H1 (cell line): ENCODE results near the gene MCFD2. TPM values are rescaled to one million over a fixed set of nuclear protein-coding genes. Genes with fewer than 3 reads are reported as not detected.

Experiments used
- CTCF ChIA-PET: fragments of 300-600 bp; sonication (Branson Sonifier 250); formaldehyde crosslinking; loops from one replicate; lab custom pipeline; 2021; ENCODE audit not compliant: partially characterized antibody; lab: Charles Lee
- POLR2A ChIA-PET: fragments of 300-600 bp; sonication (Branson Sonifier 250); formaldehyde crosslinking; loops from one replicate; lab custom pipeline; 2021; ENCODE audit warnings: inconsistent platforms; ENCODE audit not compliant: partially characterized antibody; lab: Charles Lee
- DNase-seq, 2 experiments: peaks; one replicate each; pipeline versions ENCODE4 v3.0.0 to v3.0.0-alpha.2; 2010 to 2022; ENCODE audit warnings: low spot score in 2 of 2, low read depth in 1 of 2, mixed read lengths in 1 of 2
- FAIRE-seq: peaks from 2 replicates; lab custom pipeline; 2011; peaks lifted over from hg19 to GRCh38; lab: Jason Lieb, UNC
- H2AFZ ChIP-seq: 2 replicates; pipeline ENCODE4 v1.8.1; 2012; ENCODE audit warnings: low read length, inconsistent platforms
- H2AK5ac ChIP-seq: 2 replicates; pipeline ENCODE4 v1.6.1; 2013; ENCODE audit warnings: low read depth, low read length
- H2BK120ac ChIP-seq: replicated peaks from 2 replicates; pipeline ENCODE3; 2013; ENCODE audit warnings: low read depth, low read length, inconsistent platforms
- H2BK12ac ChIP-seq: 2 replicates; pipeline ENCODE4 v1.6.1; 2013; ENCODE audit warnings: low read depth, low read length
- H2BK15ac ChIP-seq: 2 replicates; pipeline ENCODE4 v1.6.1; 2013; ENCODE audit warnings: low read length
- H2BK20ac ChIP-seq: 2 replicates; pipeline ENCODE4 v1.6.1; 2013; ENCODE audit warnings: low read length
- H2BK5ac ChIP-seq: 2 replicates; pipeline ENCODE4 v1.6.1; 2013; ENCODE audit warnings: low read depth, low read length
- H3K14ac ChIP-seq: 2 replicates; pipeline ENCODE4 v1.6.1; 2013; ENCODE audit warnings: inconsistent platforms; ENCODE audit not compliant: insufficient read length
- H3K18ac ChIP-seq: 2 replicates; pipeline ENCODE4 v1.6.1; 2013; ENCODE audit warnings: low read length; ENCODE audit errors: extremely low read depth
- H3K23ac ChIP-seq: 2 replicates; pipeline ENCODE4 v1.6.1; 2013; ENCODE audit warnings: inconsistent platforms; ENCODE audit not compliant: insufficient read length
- H3K23me2 ChIP-seq: 2 replicates; pipeline ENCODE4 v1.6.1; 2013; ENCODE audit warnings: low read depth, low read length
- H3K27ac ChIP-seq: 2 replicates; pipeline ENCODE4 v1.6.1; 2011; ENCODE audit warnings: low read depth, low read length, inconsistent platforms
- H3K27me3 ChIP-seq, 4 experiments: replicated peaks in 1 of 4; 1 replicate in 1 of 4; 2 replicates in 3 of 4; pipeline versions ENCODE4 v1.6.1 to v1.8.1; 2011 to 2013; ENCODE audit warnings: low read length in 3 of 4, mild to moderate bottlenecking in 3 of 4, inconsistent platforms in 2 of 4, mixed read lengths in 2 of 4, moderate library complexity in 1 of 4; ENCODE audit not compliant: control insufficient read depth in 3 of 4, insufficient read depth in 3 of 4; ENCODE audit errors: extremely low read depth in 1 of 4
- H3K36me3 ChIP-seq, 4 experiments: 2 replicates each; pipeline versions ENCODE4 v1.6.1 to v1.8.1; 2011 to 2013; ENCODE audit warnings: mild to moderate bottlenecking in 4 of 4, low read length in 3 of 4, moderate library complexity in 2 of 4, control low read depth in 1 of 4, inconsistent platforms in 1 of 4; ENCODE audit not compliant: insufficient read depth in 4 of 4, control insufficient read depth in 2 of 4
- H3K4ac ChIP-seq: replicated peaks from 2 replicates; pipeline ENCODE3; 2013; ENCODE audit warnings: low read length, low read depth, mixed read lengths, inconsistent platforms; ENCODE audit not compliant: insufficient read length
- H3K4me1 ChIP-seq, 4 experiments: replicated peaks in 1 of 4; 1 replicate in 1 of 4; 2 replicates in 3 of 4; pipeline versions ENCODE4 v1.6.1 to v1.8.1; 2011 to 2013; ENCODE audit warnings: low read length in 3 of 4, inconsistent platforms in 2 of 4, mixed read lengths in 1 of 4; ENCODE audit not compliant: insufficient read depth in 4 of 4, control insufficient read depth in 3 of 4
- H3K4me2 ChIP-seq, 2 experiments: 2 replicates each; pipeline versions ENCODE4 v1.6.1 to v1.8.1; 2011 to 2013; ENCODE audit warnings: low read depth in 2 of 2, low read length in 2 of 2, control low read depth in 1 of 2, inconsistent platforms in 1 of 2, mild to moderate bottlenecking in 1 of 2; ENCODE audit not compliant: insufficient read depth in 1 of 2
- H3K4me3 ChIP-seq, 4 experiments: fragments of 200-600, 300-600 bp in 1 of 4; sonication (generic), shearing (Covaris generic), sonication (Bioruptor Twin) in 1 of 4; 2 replicates each; pipeline versions ENCODE4 v1.5.1 to v1.8.1; 2011 to 2016; ENCODE audit warnings: low read length in 4 of 4, low read depth in 3 of 4, control low read depth in 2 of 4, inconsistent platforms in 2 of 4, mild to moderate bottlenecking in 2 of 4, mixed read lengths in 1 of 4, moderate library complexity in 1 of 4; ENCODE audit not compliant: insufficient read depth in 2 of 4; ENCODE audit errors: extremely low read depth in 1 of 4
- H3K56ac ChIP-seq: replicated peaks from 2 replicates; pipeline ENCODE3; 2013; ENCODE audit warnings: low read depth, mild to moderate bottlenecking, mixed read lengths, low read length, inconsistent platforms; ENCODE audit not compliant: insufficient read length
- H3K79me1 ChIP-seq: 2 replicates; pipeline ENCODE4 v1.6.1; 2013; ENCODE audit warnings: low read depth, low read length, control low read depth
- H3K79me2 ChIP-seq, 2 experiments: 2 replicates each; pipeline versions ENCODE4 v1.6.1 to v1.8.1; 2012 to 2013; ENCODE audit warnings: low read length in 2 of 2, mild to moderate bottlenecking in 2 of 2, inconsistent platforms in 1 of 2; ENCODE audit not compliant: insufficient read depth in 2 of 2, control insufficient read depth in 1 of 2
- H3K9ac ChIP-seq, 4 experiments: replicated peaks in 1 of 4; 1 replicate in 1 of 4; 2 replicates in 3 of 4; pipeline versions ENCODE4 v1.6.1 to v1.8.1; 2011 to 2013; ENCODE audit warnings: low read depth in 3 of 4, low read length in 3 of 4, control low read depth in 2 of 4, mild to moderate bottlenecking in 2 of 4, moderate library complexity in 2 of 4, inconsistent platforms in 1 of 4; ENCODE audit errors: extremely low read depth in 1 of 4
- H3K9me3 ChIP-seq, 2 experiments: 2 replicates each; pipeline versions ENCODE4 v1.6.1 to v1.8.1; 2012 to 2013; ENCODE audit warnings: mild to moderate bottlenecking in 2 of 2, moderate library complexity in 2 of 2, control low read depth in 1 of 2, inconsistent platforms in 1 of 2, low read depth in 1 of 2, low read length in 1 of 2, mixed read lengths in 1 of 2; ENCODE audit not compliant: insufficient read depth in 2 of 2
- H4K20me1 ChIP-seq, 2 experiments: replicated peaks in 1 of 2; 2 replicates each; pipeline versions ENCODE3 to v1.8.1; 2011 to 2013; ENCODE audit warnings: inconsistent platforms in 2 of 2, low read length in 2 of 2, mild to moderate bottlenecking in 1 of 2; ENCODE audit not compliant: insufficient read depth in 2 of 2, control insufficient read depth in 1 of 2
- H4K5ac ChIP-seq: 2 replicates; pipeline ENCODE4 v1.6.1; 2013; ENCODE audit warnings: low read length, low read depth, mixed read lengths, inconsistent platforms; ENCODE audit not compliant: insufficient read length
- H4K8ac ChIP-seq: 2 replicates; pipeline ENCODE4 v1.8.0; 2013; ENCODE audit warnings: mild to moderate bottlenecking, moderate library complexity, low read length, inconsistent platforms; ENCODE audit not compliant: insufficient read depth; ENCODE audit errors: extremely low read depth
- H4K91ac ChIP-seq: replicated peaks from 2 replicates; pipeline ENCODE3; 2013; ENCODE audit warnings: low read length, mixed read lengths, inconsistent platforms; ENCODE audit not compliant: insufficient read length
- CEBPB ChIP-seq: IDR thresholded peaks from 2 replicates; pipeline ENCODE4 v1.6.1; 2012; ENCODE audit warnings: low read depth, low read length
- RFX5 ChIP-seq: IDR thresholded peaks from 2 replicates; pipeline ENCODE4 v1.6.1; 2011; ENCODE audit warnings: low read depth, low read length, improper control_type of control experiment, borderline replicate concordance
- RXRA ChIP-seq: IDR thresholded peaks from 2 replicates; pipeline ENCODE4 v1.6.1; 2011; ENCODE audit warnings: low read depth, mild to moderate bottlenecking, low read length, moderate library complexity; ENCODE audit not compliant: insufficient read depth
- TEAD4 ChIP-seq: IDR thresholded peaks from 2 replicates; pipeline ENCODE4 v1.6.1; 2012; ENCODE audit warnings: low read depth, low read length, inconsistent platforms, mixed read lengths
- WGBS, 2 experiments: shearing (Covaris generic) in 1 of 2; methylation state at CpG; one replicate each; pipeline versions ENCODE4 v1.1.6 to v1.1.7; 2013 to 2015; ENCODE audit warnings: low lambda C conversion rate in 2 of 2, mixed read lengths in 2 of 2, inconsistent platforms in 1 of 2, low coverage in 1 of 2, missing lambda C conversion rate in 1 of 2; ENCODE audit not compliant: insufficient replicate concordance in 2 of 2, insufficient coverage in 1 of 2, insufficient read length in 1 of 2; ENCODE audit errors: extremely low coverage in 1 of 2, missing lambda C conversion rate in 1 of 2; 5-methylcytosine and 5-hydroxymethylcytosine counted together
- polyA plus RNA-seq, 7 experiments: library from polyadenylated mRNA; depleted of rRNA in 3 of 7; stranded (reverse) in 5 of 7; unstranded in 2 of 7; fragments of >200 nt in 5 of 7; fragments of 200-250 nt in 2 of 7; gene quantifications; 1 replicate in 5 of 7; 2 replicates in 1 of 7; 4 replicates in 1 of 7; pipeline versions ENCODE4 v1.2.1 to v1.2.3, GENCODE V29; 2011 to 2013; ENCODE audit warnings: missing spikeins in 2 of 7, mixed read lengths in 2 of 7
- total RNA-seq: library from RNA; stranded (reverse); fragmentation: NEBNext Ultra II Directional; extraction: Animal tissue kit (Norgen Biotek cat#: 25700); gene quantifications from 2 replicates; pipeline ENCODE4 v1.2.1, GENCODE V29; 2021

The MCFD2 gene
- total and polyA plus RNA-seq, 2 of the 8 experiments (the other 6 are each of a cell fraction or from before 2014, with no cell fraction given) = 35.2 to 76.2 TPM

GRCh38 chr2:46924608-46925007 lies 9.0 kb upstream of the MCFD2 start:
- Histone ChIP-seq H2BK20ac (no peak overlapping the region), H2AK5ac (no peak overlapping the region), H2BK120ac (no peak overlapping the region), H2BK12ac (no peak overlapping the region), H3K9me3 (peaks cover 6 to 12% of the 10 kb centered on the region in 2 experiments; a peak in 3 of 4 replicates), H3K23ac (no peak overlapping the region), H3K14ac (no peak overlapping the region), H4K20me1 (no peaks in the 10 kb centered on the region), H3K36me3 (peaks cover 0 to 3% (median 0%) of the 10 kb centered on the region in 4 experiments; a peak in 1 of 8 replicates), H3K4me1 (no peaks in the 10 kb centered on the region; a peak in 1 of 7 replicates), H4K5ac (no peak overlapping the region), H2BK15ac (no peak overlapping the region), H3K27ac (no peak overlapping the region), H3K79me1 (no peaks in the 10 kb centered on the region), H3K79me2 (0 out of 4 replicates have a peak, but pooled peaks cover 0 to 3% of the 10 kb centered on the region in 2 experiments), H3K18ac (no peak overlapping the region), H4K91ac (no peak overlapping the region), H3K4me2 (no peak overlapping the region), H3K4me3 (no peak overlapping the region), H3K4ac (no peak overlapping the region), H4K8ac (no peak overlapping the region; the same call in 1 of the 2 replicates), H3K56ac (no peak overlapping the region), H2AFZ (no peak overlapping the region), H3K23me2 (no peaks in the 10 kb centered on the region), H3K27me3 (no peaks in the 10 kb centered on the region), H2BK5ac (no peak overlapping the region), H3K9ac (no peak overlapping the region)
- TF ChIP-seq RFX5 = no peak
- no peak for TF ChIP-seq TEAD4
- TF ChIP-seq CEBPB = no peak
- TF ChIP-seq RXRA = no peak
- 92% methylated on average over 5 of the region's 5 CpGs; no CpG with 5 or more reads in 1 of the 2 experiments for WGBS, 2 experiments
- FAIRE-seq = no peak
- DNase-seq = no peak
- ChIA-PET CTCF (interaction anchor here (0.6 to 1.5 kb wide), 4 partner anchors 214 to 464 kb away, joined by 3 to 4 read pairs (median 3); no protein-coding TSS in a partner anchor), POLR2A (interaction anchor here (0.6 to 1.4 kb wide), 4 partner anchors 8 to 398 kb away, joined by 3 to 4 read pairs (median 4); no protein-coding TSS in a partner anchor)
